ENCODE data around the gene DSCAM.

The DSCAM gene

DNA sequence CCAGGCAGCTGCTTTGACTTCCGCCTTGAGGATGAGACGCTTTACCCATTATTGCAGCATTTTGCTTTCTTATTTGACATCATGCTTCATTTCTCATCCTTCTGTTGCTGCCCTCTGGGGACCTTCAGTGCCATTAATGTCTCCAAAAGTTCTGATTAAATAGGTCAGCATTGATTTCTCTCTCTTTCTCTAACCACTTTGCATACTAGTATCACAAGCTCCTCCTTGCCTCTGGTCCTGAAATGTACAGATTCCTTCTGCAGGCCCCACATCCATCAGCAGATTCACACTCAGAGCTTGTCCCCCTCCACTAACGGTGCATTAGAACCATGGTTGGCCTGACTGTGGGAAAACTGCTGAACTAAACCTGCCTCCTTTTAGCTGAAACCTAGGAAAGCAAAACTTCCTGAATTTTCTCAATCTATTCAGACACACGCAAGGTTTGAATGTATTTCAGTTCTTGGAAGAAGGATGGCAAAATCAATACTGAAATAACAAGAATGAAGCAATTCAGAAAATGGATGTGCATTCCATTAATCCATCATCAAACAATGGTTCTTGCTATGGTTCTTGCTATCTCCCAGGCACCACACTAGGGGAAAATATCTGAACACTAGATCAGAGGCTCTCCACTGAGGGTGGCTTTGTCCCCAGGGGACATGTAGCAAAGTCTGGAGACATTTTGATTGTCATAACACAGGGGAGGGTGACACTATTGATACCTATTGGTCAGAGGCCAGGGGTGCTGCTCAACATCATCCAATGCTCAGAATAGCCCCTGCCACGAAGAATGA lies 825.2 kb downstream of the DSCAM start:
- FAIRE-seq (no peak), DNase-seq (ENCODE audit: insufficient read length) (no peak)
- TF ChIP-seq TAF1 (IDR thresholded peaks at IDR 0.05; ENCODE audit: borderline replicate concordance, low read depth, low read length) (no peak), POLR2AphosphoS5 (IDR thresholded peaks at IDR 0.05; ENCODE audit: low read depth, low read length) (no peak), POLR2A (IDR thresholded peaks at IDR 0.05; ENCODE audit: low read depth, low read length) (no peak)

DNA sequence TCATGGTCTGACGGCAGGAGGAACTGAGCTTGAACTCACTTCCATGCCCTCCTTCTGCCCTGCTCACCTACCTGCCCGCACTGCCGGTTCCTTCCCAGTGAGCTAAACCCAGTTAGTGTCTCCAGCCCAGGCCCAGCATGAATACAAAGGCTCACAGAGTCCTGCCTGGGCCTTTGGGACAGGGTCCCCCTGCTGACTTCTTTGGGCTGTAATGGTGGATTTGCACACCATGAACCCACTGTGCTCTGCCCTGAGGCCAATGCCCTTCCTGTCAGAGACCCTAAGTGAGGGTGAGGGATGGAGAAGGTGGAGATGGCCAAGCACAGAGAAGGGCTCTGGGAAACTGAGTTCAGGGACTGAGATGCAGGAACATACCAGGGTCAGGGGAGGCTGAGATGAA lies 826.3 kb downstream of the DSCAM start:
- FAIRE-seq (no peak), DNase-seq (ENCODE audit: insufficient read length) (no peak)
- TF ChIP-seq POLR2AphosphoS5 (IDR thresholded peaks at IDR 0.05; ENCODE audit: low read depth, low read length), result no peak
- TF ChIP-seq TAF1 (IDR thresholded peaks at IDR 0.05; ENCODE audit: borderline replicate concordance, low read depth, low read length), result no peak
- TF ChIP-seq POLR2A (IDR thresholded peaks at IDR 0.05; ENCODE audit: low read depth, low read length), result no peak

DNA sequence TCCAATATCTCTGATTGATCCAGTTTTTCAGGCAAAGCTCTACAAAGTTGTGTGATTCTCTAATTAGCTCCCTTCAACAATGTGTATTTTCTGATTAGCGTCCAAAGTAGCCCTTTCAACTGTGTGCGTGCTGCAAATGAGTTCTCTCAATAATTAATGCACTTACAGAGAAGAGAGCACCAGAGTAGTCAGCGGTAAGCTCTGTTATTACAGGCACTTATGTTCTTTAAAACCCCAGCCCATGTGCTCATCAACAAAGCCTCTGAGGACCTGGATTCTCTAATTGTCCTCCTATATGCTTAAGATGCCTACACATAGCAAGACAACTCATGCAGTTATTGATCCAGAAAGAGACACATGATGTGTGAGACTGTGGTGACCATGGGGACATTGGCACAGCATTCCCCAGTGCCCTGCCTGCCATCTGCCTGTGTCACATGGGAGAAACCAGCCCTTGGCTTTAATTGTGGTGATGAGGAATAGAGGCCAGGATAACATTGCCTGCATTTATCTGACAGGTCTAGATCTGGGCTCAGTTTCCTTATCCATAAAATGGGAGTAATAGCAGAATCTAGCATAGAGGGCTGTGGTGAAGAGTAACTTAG lies 828.0 kb downstream of the DSCAM start:
- TF ChIP-seq TAF1 (IDR thresholded peaks at IDR 0.05; ENCODE audit: borderline replicate concordance, low read depth, low read length) (no peak), POLR2A (IDR thresholded peaks at IDR 0.05; ENCODE audit: low read depth, low read length) (no peak), POLR2AphosphoS5 (IDR thresholded peaks at IDR 0.05; ENCODE audit: low read depth, low read length) (no peak)
- DNase-seq (ENCODE audit: insufficient read length) (no peak), FAIRE-seq (no peak)

DNA sequence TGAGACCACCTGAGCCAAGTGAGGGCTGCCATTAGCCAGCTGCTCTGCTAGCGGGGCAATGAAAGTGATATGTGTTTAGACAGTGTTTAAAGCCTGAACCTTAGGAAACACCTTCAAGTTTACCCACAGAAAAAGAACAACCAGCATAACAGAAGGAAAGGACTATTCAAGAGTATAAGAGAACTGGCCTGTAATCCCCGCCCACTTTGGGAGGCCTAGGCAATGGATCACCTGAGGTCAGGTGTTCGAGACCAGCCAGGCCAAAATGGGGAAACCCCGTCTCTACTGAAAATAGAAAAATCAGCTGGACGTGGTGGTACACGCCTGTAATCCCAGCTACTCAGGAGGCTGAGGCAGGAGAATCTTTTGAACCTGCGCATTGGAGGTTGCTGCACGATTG lies 830.3 kb downstream of the DSCAM start:
- TF ChIP-seq POLR2A (IDR thresholded peaks at IDR 0.05; ENCODE audit: low read depth, low read length) (no peak), POLR2AphosphoS5 (IDR thresholded peaks at IDR 0.05; ENCODE audit: low read depth, low read length) (no peak), TAF1 (IDR thresholded peaks at IDR 0.05; ENCODE audit: borderline replicate concordance, low read depth, low read length) (no peak)
- FAIRE-seq, result no peak

DNA sequence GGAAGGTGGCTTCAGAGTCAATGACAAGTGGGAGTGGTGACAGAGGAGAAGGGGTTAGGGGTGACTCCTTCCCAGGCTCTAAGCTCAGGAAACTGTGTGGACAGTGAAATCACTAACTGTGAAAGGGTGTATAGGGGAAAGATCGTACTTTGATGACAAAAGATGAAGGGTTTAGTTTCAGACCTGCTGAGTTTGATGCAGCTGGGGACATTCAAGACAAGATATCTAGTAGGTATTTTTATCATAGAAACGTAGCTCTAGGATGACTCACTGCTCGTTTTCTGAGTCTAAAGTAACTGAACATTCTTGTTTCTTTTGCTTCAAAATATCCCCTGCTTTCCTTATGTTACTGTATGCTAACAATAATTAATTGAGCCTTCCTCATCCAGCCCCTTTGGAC lies 830.7 kb downstream of the DSCAM start:
- DNase-seq (ENCODE audit: insufficient read length) (no peak), FAIRE-seq (no peak)
- no peak for TF ChIP-seq POLR2A (IDR thresholded peaks at IDR 0.05; ENCODE audit: low read depth, low read length)
- TF ChIP-seq POLR2AphosphoS5 (IDR thresholded peaks at IDR 0.05; ENCODE audit: low read depth, low read length), result no peak
- no peak for TF ChIP-seq TAF1 (IDR thresholded peaks at IDR 0.05; ENCODE audit: borderline replicate concordance, low read depth, low read length)

More for the DNA sequence above, 830.3 kb downstream of the DSCAM start:
- DNase-seq (ENCODE audit: insufficient read length), result no peak

DNA sequence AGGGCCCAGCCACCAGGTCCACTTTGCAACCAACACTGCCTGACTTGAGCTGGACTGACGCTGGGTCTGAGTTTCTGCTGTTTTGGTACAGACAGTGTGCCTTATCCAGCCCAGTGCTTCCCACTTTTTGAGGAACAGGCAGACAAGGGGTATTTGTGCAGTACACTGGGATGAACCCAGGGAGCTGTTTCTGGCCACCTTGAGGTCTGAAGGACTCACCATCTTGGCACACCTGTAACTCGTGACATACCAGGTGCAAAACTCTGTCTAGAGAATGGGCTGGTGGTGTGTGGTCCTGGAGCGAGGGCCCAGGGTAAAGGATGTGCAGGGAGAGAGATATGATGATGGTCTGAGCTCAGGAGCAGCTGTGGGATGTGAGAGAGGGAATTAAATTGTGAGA lies 831.1 kb downstream of the DSCAM start:
- DNase-seq (ENCODE audit: insufficient read length) (no peak), FAIRE-seq (no peak)
- TF ChIP-seq POLR2A (IDR thresholded peaks at IDR 0.05; ENCODE audit: low read depth, low read length) (no peak), TAF1 (IDR thresholded peaks at IDR 0.05; ENCODE audit: borderline replicate concordance, low read depth, low read length) (no peak), POLR2AphosphoS5 (IDR thresholded peaks at IDR 0.05; ENCODE audit: low read depth, low read length) (no peak)

DNA sequence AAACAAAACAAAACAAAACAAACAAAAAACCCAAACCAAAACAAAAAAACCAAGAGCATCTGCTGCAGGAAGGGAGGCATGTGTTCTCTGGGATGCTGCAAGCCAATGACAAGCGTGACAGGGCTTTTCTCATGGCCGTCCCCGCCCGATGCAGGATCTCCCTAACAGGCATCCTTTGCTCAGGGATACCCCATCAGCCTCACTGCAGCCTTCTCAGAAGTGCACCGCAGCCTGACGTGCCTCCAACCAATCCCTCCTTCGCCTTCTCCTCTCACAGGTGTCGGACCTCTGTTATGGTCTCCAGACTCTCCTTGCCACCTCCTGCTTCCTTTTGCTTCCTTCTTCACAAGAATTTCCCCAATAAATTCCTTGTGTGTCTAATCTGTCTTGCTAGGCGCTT lies 832.6 kb downstream of the DSCAM start:
- DNase-seq (ENCODE audit: insufficient read length) (no peak), FAIRE-seq (no peak)
- no peak for TF ChIP-seq POLR2AphosphoS5 (IDR thresholded peaks at IDR 0.05; ENCODE audit: low read depth, low read length)
- TF ChIP-seq POLR2A (IDR thresholded peaks at IDR 0.05; ENCODE audit: low read depth, low read length), result no peak
- TF ChIP-seq TAF1 (IDR thresholded peaks at IDR 0.05; ENCODE audit: borderline replicate concordance, low read depth, low read length), result no peak

DNA sequence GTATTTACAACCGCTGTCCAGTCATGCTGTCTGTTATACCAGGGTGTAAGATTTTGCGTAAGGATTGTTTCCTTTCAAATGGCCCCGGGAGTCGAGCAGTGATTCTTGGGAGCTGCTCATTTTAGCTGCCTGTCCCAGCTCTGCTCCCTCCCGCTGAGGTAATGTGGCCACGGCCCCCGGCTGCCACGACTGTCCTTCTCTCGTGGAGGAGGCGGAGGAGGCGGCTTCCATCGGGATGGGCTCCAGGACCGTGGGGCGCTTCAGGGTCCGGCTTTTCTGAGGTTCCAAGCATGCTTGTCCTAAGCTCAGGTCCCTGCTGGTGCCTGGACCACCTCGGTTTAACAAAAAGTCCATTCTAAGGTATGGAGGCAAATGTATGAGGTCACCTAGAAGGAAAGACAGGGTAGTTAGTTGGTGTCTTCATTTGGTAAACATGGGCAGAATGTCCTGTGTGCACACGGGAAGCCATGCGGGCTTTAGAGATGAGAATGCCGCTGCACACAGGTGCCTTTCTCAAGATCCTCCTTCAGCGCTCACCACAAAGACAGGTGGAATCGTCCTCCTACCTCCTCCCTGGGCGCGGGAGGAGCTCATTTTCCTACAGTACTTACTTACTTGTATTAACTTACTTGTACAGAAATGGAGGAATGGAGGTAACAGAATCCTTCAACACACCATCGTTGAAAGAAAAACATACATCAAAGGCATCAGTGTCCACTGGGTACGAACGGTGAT lies 833.8 kb downstream of the DSCAM start:
- FAIRE-seq (no peak), DNase-seq (ENCODE audit: insufficient read length) (no peak)
- no peak for TF ChIP-seq POLR2AphosphoS5 (IDR thresholded peaks at IDR 0.05; ENCODE audit: low read depth, low read length)
- no peak for TF ChIP-seq POLR2A (IDR thresholded peaks at IDR 0.05; ENCODE audit: low read depth, low read length)
- no peak for TF ChIP-seq TAF1 (IDR thresholded peaks at IDR 0.05; ENCODE audit: borderline replicate concordance, low read depth, low read length)

DNA sequence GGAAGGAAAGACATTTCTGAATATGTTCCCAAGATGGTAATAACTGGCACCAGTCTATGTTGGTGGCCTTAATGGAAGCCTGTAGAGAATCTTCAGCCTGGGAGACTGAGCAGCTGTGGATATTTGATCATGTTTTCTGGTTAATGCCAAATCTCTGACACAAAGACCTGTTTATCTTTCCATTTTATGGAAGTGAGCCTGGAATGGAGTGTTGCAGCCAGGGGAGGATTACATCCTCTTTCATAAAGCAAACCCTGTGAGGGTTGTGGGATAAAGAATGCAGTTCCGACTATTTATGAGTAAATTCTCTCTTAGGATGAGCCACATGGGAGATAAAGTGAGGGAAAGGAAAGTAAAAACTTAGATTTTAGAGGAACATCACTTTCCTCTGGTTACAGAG lies 835.6 kb downstream of the DSCAM start:
- FAIRE-seq (no peak), DNase-seq (ENCODE audit: insufficient read length) (no peak)
- TF ChIP-seq POLR2A (IDR thresholded peaks at IDR 0.05; ENCODE audit: low read depth, low read length) (no peak), TAF1 (IDR thresholded peaks at IDR 0.05; ENCODE audit: borderline replicate concordance, low read depth, low read length) (no peak), POLR2AphosphoS5 (IDR thresholded peaks at IDR 0.05; ENCODE audit: low read depth, low read length) (no peak)

DNA sequence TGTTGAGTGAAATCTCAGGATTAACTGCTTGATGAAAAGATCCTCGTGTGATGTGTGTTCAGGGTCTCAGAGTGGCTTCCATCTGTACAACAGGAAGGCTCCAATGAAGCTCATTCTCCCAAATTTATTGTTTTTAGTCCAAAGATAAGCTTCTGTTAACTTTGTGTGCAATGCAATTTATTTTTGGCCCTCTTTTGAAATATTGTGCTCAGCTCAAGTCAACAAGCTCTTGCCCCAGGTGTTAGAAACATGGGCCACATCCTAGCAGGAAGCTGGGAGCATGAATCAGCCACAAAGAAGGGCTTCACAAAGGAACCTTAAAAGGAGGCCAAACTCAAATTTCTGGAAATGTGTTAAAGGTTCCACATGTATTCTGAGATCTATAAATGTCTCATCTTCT lies 844.0 kb downstream of the DSCAM start:
- DNase-seq (ENCODE audit: insufficient read length) (no peak), FAIRE-seq (no peak)
- TF ChIP-seq POLR2AphosphoS5 (IDR thresholded peaks at IDR 0.05; ENCODE audit: low read depth, low read length) (no peak), TAF1 (IDR thresholded peaks at IDR 0.05; ENCODE audit: borderline replicate concordance, low read depth, low read length) (no peak), POLR2A (IDR thresholded peaks at IDR 0.05; ENCODE audit: low read depth, low read length) (no peak)

DNA sequence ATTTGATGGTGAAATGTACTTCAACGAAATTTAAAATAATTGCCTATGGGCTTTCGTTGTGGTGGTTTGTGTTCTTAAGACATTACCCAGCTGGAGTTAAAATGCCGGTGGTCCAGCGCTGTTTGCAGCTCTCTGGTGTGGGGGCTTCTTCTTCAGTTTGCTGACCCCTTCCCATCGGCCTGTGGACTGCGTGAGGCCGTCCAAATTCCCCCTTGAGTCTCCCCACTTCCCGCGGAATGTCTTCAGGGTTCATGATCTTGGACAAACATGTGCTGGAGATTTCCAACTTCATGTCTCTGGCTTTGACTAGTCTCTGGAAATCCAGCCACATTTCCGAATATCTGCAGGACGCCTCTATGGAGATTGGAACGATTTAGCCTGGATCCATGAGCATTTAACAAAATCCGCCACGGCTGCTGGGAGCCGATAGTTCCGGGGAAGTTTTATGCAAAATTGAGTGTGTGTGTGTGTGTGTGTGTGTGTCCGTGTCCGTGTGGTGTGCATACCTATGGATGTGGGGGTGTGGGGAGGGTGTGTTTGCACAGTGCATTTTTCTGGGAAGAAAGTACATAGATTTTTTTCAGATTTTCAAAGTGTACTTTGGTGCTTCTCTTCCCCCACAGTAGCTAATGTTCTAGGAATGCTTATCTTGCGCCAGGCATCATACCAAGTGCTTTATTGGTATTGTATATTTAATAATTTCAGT lies 862.5 kb downstream of the DSCAM start:
- DNase-seq (ENCODE audit: insufficient read length) (no peak), FAIRE-seq (no peak)
- no peak for TF ChIP-seq POLR2AphosphoS5 (IDR thresholded peaks at IDR 0.05; ENCODE audit: low read depth, low read length)
- no peak for TF ChIP-seq TAF1 (IDR thresholded peaks at IDR 0.05; ENCODE audit: borderline replicate concordance, low read depth, low read length)
